B cell (primary cell): ENCODE measurements around the gene CD151. TPM values are rescaled to one million over a fixed set of nuclear protein-coding genes. Genes with fewer than 3 reads are reported as not detected.
A peak's percentile ranks its signal among the peaks of the same experiment; 100 is the strongest.

ENCODE experiments used
- ATAC-seq: fragments of 200-7000 bp; cut with Tn5 transposase; one replicate; pipeline ENCODE4 v1.10.0; 2021; ENCODE audit warnings: low read depth, mild to moderate bottlenecking, moderate number of reproducible peaks, moderate library complexity
- CTCF ChIA-PET: fragments of 350-600 bp; sonication (Branson Sonifier 250); formaldehyde crosslinking; loops from one replicate; lab custom pipeline; 2021; ENCODE audit warnings: antibody characterized with exemption, inconsistent platforms; lab: Charles Lee
- POLR2A ChIA-PET: fragments of 350-600 bp; sonication (Branson Sonifier 250); formaldehyde crosslinking; loops from one replicate; lab custom pipeline; 2021; ENCODE audit warnings: antibody characterized with exemption; lab: Charles Lee
- DNase-seq: peaks from one replicate; pipeline ENCODE4 v3.0.0; 2013
- H2AFZ ChIP-seq: 2 replicates; pipeline ENCODE4 v1.6.1; 2012; ENCODE audit warnings: mild to moderate bottlenecking, low read depth, low read length; ENCODE audit not compliant: insufficient read depth, poor library complexity, severe bottlenecking
- H3K27ac ChIP-seq, 2 donors: 1 replicate in 1 of 2; 2 replicates in 1 of 2; pipeline ENCODE4 v1.5.1; 2012 to 2013; ENCODE audit warnings: low read length in 2 of 2, mild to moderate bottlenecking in 2 of 2, moderate library complexity in 1 of 2
- H3K27me3 ChIP-seq, 4 experiments: fragments of 200-600 bp in 1 of 4; sonication (generic) in 1 of 4; replicated peaks in 1 of 4; 1 replicate in 2 of 4; 2 replicates in 2 of 4; pipeline versions ENCODE4 v1.6.1 to v1.7.0; 2013 to 2016; ENCODE audit warnings: low read length in 3 of 4, mild to moderate bottlenecking in 2 of 4, mixed read lengths in 1 of 4, moderate library complexity in 1 of 4; ENCODE audit not compliant: insufficient read depth in 4 of 4, control insufficient read depth in 3 of 4; ENCODE audit errors: control extremely low read depth in 1 of 4
- H3K36me3 ChIP-seq, 2 experiments: replicated peaks in 1 of 2; 1 replicate in 1 of 2; 2 replicates in 1 of 2; pipeline versions ENCODE4 v1.6.1 to v1.7.1; 2013; ENCODE audit warnings: low read length in 1 of 2; ENCODE audit not compliant: insufficient read depth in 2 of 2, control insufficient read depth in 1 of 2; ENCODE audit errors: control extremely low read depth in 1 of 2, extremely low read depth in 1 of 2
- H3K4me1 ChIP-seq, 2 donors: fragments of 200-600 bp in 1 of 2; sonication (generic) in 1 of 2; 1 replicate in 1 of 2; 2 replicates in 1 of 2; pipeline versions ENCODE4 v1.5.1 to v1.6.1; 2013 to 2017; ENCODE audit warnings: low read length in 2 of 2; ENCODE audit not compliant: control insufficient read depth in 2 of 2, insufficient read depth in 2 of 2
- H3K4me2 ChIP-seq: replicated peaks from 2 replicates; pipeline ENCODE3; 2012; ENCODE audit warnings: mild to moderate bottlenecking, low read depth, low read length; ENCODE audit not compliant: poor library complexity, severe bottlenecking
- H3K4me3 ChIP-seq, 5 experiments: fragments of 200-600 bp in 1 of 5; sonication (generic) in 1 of 5; 1 replicate in 3 of 5; 2 replicates in 2 of 5; pipeline versions ENCODE4 v1.5.1 to v1.7.0; 2011 to 2016; ENCODE audit warnings: low read length in 4 of 5, mild to moderate bottlenecking in 4 of 5, low read depth in 2 of 5, control low read depth in 1 of 5, moderate library complexity in 1 of 5; ENCODE audit not compliant: insufficient read depth in 1 of 5; ENCODE audit errors: control extremely low read depth in 1 of 5, extremely low read depth in 1 of 5
- H3K79me2 ChIP-seq: fragments of 200-600 bp; sonication (generic); one replicate; pipeline ENCODE4 v1.6.0; 2016; ENCODE audit warnings: low read length; ENCODE audit not compliant: control insufficient read depth, insufficient read depth
- H3K9ac ChIP-seq: fragments of 200-600 bp; sonication (generic); 2 replicates; pipeline ENCODE4 v1.6.1; 2017; ENCODE audit warnings: mild to moderate bottlenecking, low read length, moderate library complexity
- H3K9me3 ChIP-seq, 3 donors: one replicate each; pipeline versions ENCODE4 v1.6.1 to v1.7.1; 2013; ENCODE audit warnings: low read length in 2 of 3; ENCODE audit not compliant: control insufficient read depth in 2 of 3, insufficient read depth in 1 of 3; ENCODE audit errors: control extremely low read depth in 1 of 3
- H4K20me1 ChIP-seq: 2 replicates; pipeline ENCODE4 v1.6.0; 2012; ENCODE audit warnings: mild to moderate bottlenecking, low read length; ENCODE audit not compliant: insufficient read depth, control insufficient read depth, poor library complexity, severe bottlenecking
- H3K27ac Mint-ChIP-seq: one replicate; pipeline ENCODE4 v1.8.0; 2021; ENCODE audit warnings: mixed read lengths
- H3K27me3 Mint-ChIP-seq: one replicate; pipeline ENCODE4 v1.8.0; 2021; ENCODE audit warnings: mixed read lengths
- H3K4me1 Mint-ChIP-seq: one replicate; pipeline ENCODE4 v1.8.0; 2021; ENCODE audit warnings: mixed read lengths
- H3K4me3 Mint-ChIP-seq: one replicate; pipeline ENCODE4 v1.8.0; 2021; ENCODE audit warnings: mixed read lengths
- H3K9me3 Mint-ChIP-seq: one replicate; pipeline ENCODE4 v1.8.0; 2022; ENCODE audit warnings: mixed read lengths; ENCODE audit not compliant: insufficient read depth
- CTCF ChIP-seq: fragments of 200-600 bp; IDR thresholded peaks from one replicate; pipeline ENCODE4 v1.8.0; 2022; ENCODE audit warnings: antibody characterized with exemption, mild to moderate bottlenecking
- EZH2 ChIP-seq: IDR thresholded peaks from 2 replicates; pipeline ENCODE4 v1.6.1; 2012; ENCODE audit warnings: borderline replicate concordance, low read depth, mild to moderate bottlenecking, moderate library complexity, low read length; ENCODE audit not compliant: insufficient read depth, poor library complexity, severe bottlenecking
- WGBS: methylation state at CpG from one replicate; pipeline ENCODE4 v1.1.5; 2013; ENCODE audit warnings: missing lambda C conversion rate; ENCODE audit not compliant: insufficient coverage; 5-methylcytosine and 5-hydroxymethylcytosine counted together
- intact Hi-C: fragments of 100-400 bp; cut with micrococcal nuclease; formaldehyde crosslinking; loops from one replicate; pipeline ENCODE4 v1.10.0; 2022
- polyA plus RNA-seq: library from polyadenylated mRNA; depleted of rRNA; stranded (reverse); fragments of >200 nt; gene quantifications from 2 replicates; pipeline ENCODE4 v1.2.3, GENCODE V29; 2012
- total RNA-seq, 2 donors: library from RNA; stranded (reverse); fragments of 120-200 nt in 1 of 2; gene quantifications; 1 replicate in 1 of 2; 2 replicates in 1 of 2; pipeline versions ENCODE4 v1.2.3 to v1.2.4, GENCODE V29; 2013 to 2022

The CD151 gene
- total and polyA plus RNA-seq, 2 donors (not counting 1 experiment from before 2014, with no cell fraction given), result 24.4 to 25.5 TPM

- Histone ChIP-seq H4K20me1 (peaks cover 8% of the 10 kb centered on the region), H3K4me1 (peaks cover 17 to 23% of the 10 kb centered on the region in 2 donors), H3K9me3 (no peaks in the 10 kb centered on the region), H3K4me3 (peak overlapping the region in 4 of 5 experiments; percentile 32 to 82 (median 52)), H3K27ac (no peak overlapping the region), H3K36me3 (no peaks in the 10 kb centered on the region), H3K79me2 (no peaks in the 10 kb centered on the region), H3K27me3 (peaks cover 0 to 36% (median 6%) of the 10 kb centered on the region in 4 experiments), H3K4me2 (peak overlapping the region; percentile 96), H3K9ac (peak overlapping the region; percentile 63), H2AFZ (peak overlapping the region; percentile 76)
- peaks cover 11% of the 10 kb centered on the region for H3K4me1 Mint-ChIP-seq
- H3K4me3 Mint-ChIP-seq, result peak overlapping the region; percentile 80
- WGBS, result 4% methylated on average over 68 of the region's 71 CpGs
- no peaks in the 10 kb centered on the region for H3K9me3 Mint-ChIP-seq
- H3K27me3 Mint-ChIP-seq, result peaks cover 3% of the 10 kb centered on the region
- DNase-seq, result peak; percentile 65
- POLR2A ChIA-PET, result interaction anchor here (0.6 kb wide), 1 partner anchor 1533 kb away, joined by 3 read pairs; no protein-coding TSS in a partner anchor
- no peak overlapping the region for H3K27ac Mint-ChIP-seq
- TF ChIP-seq EZH2 (no peak), CTCF (no peak)
- intact Hi-C loops, result no loop called here
- peak; percentile 58 for ATAC-seq
- CTCF ChIA-PET, result interaction anchor here (1.1 to 3.1 kb wide), 4 partner anchors 19 to 201 kb away, joined by 3 to 26 read pairs (median 3); no protein-coding TSS in a partner anchor
Measured at GRCh38 chr11:849104-849824, 16.5 kb downstream of the CD151 start.
